Measurements from ENCODE around the gene PPARG. TPM values are rescaled to one million over a fixed set of nuclear protein-coding genes. Genes with fewer than 3 reads are reported as not detected.

PPARG gene
- total RNA-seq, 1 experiment from 2014 or later: 0.79 TPM

- no peak for TF ChIP-seq RORB (CRISPR knock-in tag; IDR thresholded peaks at IDR 0.05)
Measured at GRCh38 chr3:12342151-12342550, 53.3 kb downstream of the PPARG start (continued).

DNA sequence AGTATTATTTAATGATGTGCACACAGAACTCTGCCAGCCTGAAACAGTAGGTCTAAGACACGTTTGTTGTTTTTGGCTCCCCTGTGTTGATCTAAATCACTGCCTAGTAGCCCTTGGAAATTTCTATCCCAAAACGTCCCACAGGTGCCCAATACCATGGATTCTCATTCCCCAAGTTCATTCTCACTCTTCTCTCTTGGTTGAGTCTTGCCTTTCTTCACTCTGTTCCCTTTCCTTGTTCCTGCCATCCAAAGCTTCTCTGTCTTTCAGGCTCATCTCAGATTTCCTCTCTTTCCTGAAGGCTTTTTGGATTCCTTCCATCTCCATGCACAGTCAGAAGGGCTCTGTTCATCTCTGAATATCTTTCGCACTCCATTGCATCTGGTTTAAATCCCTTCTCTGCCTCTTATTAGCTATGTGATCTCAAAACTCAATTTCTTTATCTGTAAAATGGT is 54.2 kb downstream of the PPARG start:
- Mint-ChIP-seq H3K36me3 (no peaks in the 10 kb centered on the region), H3K4me1 (no peaks in the 10 kb centered on the region), H3K9me3 (no peaks in the 10 kb centered on the region), H3K4me3 (no peak overlapping the region), H3K27ac (no peak overlapping the region), H3K27me3 (ENCODE audit: low read depth) (peaks cover 7% of the 10 kb centered on the region)
- ATAC-seq (no peak), DNase-seq (ENCODE audit: low spot score) (no peak)
- TF ChIP-seq ARID4B (CRISPR knock-in tag; IDR thresholded peaks at IDR 0.05; ENCODE audit: borderline replicate concordance) (no peak), ATF2 (CRISPR knock-in tag; IDR thresholded peaks at IDR 0.05; ENCODE audit: borderline replicate concordance, low read depth) (no peak), ZNF396 (CRISPR knock-in tag; IDR thresholded peaks at IDR 0.05; ENCODE audit: borderline replicate concordance) (no peak), ZNF121 (CRISPR knock-in tag; IDR thresholded peaks at IDR 0.05) (no peak), ZNF423 (CRISPR knock-in tag; IDR thresholded peaks at IDR 0.05) (no peak), FOXJ3 (CRISPR knock-in tag; IDR thresholded peaks at IDR 0.05; ENCODE audit: borderline replicate concordance) (no peak), CDX4 (CRISPR knock-in tag; IDR thresholded peaks at IDR 0.05; ENCODE audit: borderline replicate concordance) (no peak), CREB1 (CRISPR knock-in tag; IDR thresholded peaks at IDR 0.05) (no peak), SMAD3 (CRISPR knock-in tag; IDR thresholded peaks at IDR 0.05; ENCODE audit: borderline replicate concordance) (no peak)
- TF ChIP-seq, protein P1, sequence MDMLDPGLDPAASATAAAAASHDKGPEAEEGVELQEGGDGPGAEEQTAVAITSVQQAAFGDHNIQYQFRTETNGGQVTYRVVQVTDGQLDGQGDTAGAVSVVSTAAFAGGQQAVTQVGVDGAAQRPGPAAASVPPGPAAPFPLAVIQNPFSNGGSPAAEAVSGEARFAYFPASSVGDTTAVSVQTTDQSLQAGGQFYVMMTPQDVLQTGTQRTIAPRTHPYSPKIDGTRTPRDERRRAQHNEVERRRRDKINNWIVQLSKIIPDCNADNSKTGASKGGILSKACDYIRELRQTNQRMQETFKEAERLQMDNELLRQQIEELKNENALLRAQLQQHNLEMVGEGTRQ (CRISPR knock-in tag; IDR thresholded peaks at IDR 0.05): no peak
- CTCF ChIA-PET: no interaction called here
- POLR2A ChIA-PET: no interaction called here

DNA sequence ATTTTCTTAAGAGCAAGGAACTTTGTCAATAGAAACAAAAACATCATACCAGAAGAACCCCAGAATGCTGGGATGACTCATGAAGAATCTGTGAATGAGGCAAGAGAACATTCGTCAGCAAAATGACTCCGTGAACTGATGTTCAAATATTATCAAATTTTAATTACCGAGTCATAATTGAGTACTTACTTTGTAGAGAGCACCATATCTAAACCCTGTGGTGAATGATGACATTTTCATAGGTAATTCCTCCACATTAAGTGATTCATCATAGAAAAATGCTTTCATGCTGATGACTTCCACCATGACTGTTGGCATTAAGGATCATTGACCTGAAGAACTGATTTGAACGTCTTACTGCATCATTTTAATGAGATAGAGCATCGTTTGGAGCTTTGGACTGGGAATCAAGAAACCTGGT is 56.3 kb downstream of the PPARG start:
- Mint-ChIP-seq H3K9me3 (no peaks in the 10 kb centered on the region), H3K27me3 (ENCODE audit: low read depth) (peaks cover 7% of the 10 kb centered on the region), H3K36me3 (no peaks in the 10 kb centered on the region), H3K4me1 (peaks cover 6% of the 10 kb centered on the region), H3K4me3 (no peak overlapping the region), H3K27ac (no peak overlapping the region)
- DNase-seq (ENCODE audit: low spot score) (no peak), ATAC-seq (no peak)
- CTCF ChIA-PET: no interaction called here
- POLR2A ChIA-PET: no interaction called here
- TF ChIP-seq ZNF138 (CRISPR knock-in tag; conservative IDR thresholded peaks at IDR 0.05) (no peak), EMX1 (CRISPR knock-in tag; IDR thresholded peaks at IDR 0.05) (no peak), ZNF263 (CRISPR knock-in tag; IDR thresholded peaks at IDR 0.05; ENCODE audit: low read depth) (no peak), ESRRA (CRISPR knock-in tag; IDR thresholded peaks at IDR 0.05; ENCODE audit: borderline replicate concordance) (no peak), ARID4B (CRISPR knock-in tag; IDR thresholded peaks at IDR 0.05; ENCODE audit: borderline replicate concordance) (no peak), ZNF317 (CRISPR knock-in tag; IDR thresholded peaks at IDR 0.05; ENCODE audit: borderline replicate concordance, low read depth) (no peak)
- TF ChIP-seq, protein P1 (CRISPR knock-in tag; IDR thresholded peaks at IDR 0.05): no peak
